ENCODE data around the gene VSX1.
A peak's percentile ranks its signal among the peaks of the same experiment; 100 is the strongest.

VSX1 gene

DNA sequence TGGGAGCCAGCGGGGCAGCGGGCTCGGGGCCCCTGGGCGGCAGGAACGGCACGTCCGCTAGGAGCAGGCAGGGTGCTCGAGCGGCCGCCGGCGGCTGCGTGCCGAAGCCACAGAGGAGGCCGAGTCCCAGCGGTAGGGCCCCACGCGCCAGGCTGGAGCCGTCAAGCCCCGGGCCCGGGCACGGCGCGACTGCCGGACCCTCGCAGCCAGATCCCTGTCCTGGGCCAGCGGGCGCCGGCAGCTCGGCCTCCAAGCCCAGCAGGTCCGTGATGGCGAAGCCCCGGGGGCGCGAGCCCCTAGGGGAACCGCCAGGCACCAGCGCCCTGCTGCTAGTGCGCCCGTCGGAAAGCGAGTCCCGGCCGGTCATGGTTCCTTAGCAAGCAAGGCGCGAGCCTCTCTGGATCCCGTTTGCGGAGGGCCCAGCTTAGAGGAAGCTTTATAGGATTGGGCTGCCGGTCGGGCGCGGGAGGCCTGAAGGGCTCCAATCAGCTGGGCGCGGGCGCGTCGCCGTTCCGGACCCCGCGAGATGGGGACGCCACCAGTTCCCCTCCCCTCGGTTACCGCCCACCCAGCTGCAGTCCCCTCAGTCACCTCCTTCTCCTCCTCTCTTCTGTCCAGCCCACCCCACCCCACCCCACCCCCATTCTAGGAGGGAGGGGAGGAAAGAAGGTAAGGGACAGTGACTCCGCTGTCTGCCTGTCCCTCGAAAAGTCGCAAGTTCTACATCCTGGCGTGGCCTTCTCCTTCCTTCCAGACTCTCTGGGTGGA, at the start of gene VSX1:
Gene VSX1 (minus strand): TSS at position 412 of the 768 bp plus-strand sequence. CDS start 45 bp downstream, at position 367.
- no peak for DNase-seq

DNA sequence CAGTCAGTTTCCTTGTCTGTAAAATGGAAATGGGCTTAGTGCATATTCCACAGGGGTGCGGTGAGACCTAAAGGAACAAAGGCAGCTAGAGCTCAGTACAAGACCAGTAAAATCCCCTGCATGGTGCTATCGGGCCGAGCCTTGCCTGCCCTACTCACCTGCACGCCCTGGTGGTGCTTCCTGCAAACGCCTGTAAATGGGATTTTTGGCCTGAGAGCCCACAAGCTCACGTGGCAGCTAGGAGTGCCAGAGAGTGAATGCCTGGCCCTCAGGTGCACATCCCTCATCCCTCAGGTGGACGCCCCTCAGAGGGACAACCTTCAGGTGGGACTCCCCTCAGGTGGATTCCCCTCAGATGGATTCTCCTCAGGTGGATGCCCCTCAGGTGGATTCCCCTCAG, 48.0 kb upstream of the VSX1 start:
- no peak for DNase-seq

DNA sequence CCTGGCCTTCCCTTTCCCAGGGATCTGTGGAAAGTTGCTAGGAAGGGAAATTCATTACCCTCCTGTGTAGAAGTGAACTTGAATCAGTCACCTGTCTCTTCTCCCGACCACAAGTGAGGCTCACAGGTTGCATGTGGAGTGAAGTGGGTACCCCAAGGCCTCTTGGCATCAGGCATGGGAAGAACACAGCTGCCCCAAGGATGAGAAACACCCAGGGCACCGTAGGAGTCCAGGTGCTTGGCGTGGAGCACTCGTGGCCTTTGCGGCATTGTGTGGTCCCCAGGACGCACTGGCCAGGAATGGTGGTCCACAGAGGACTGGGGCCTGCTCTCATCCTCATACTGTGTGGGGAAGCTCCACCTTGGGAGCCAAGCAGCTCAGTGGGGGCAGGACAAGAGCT, 47.5 kb upstream of the VSX1 start:
- DNase-seq: no peak

GRCh38 chr20:25128649-25129048, 46.7 kb upstream of the VSX1 start:
- DNase-seq: no peak

GRCh38 chr20:25127761-25128537, 46.0 kb upstream of the VSX1 start:
- no peak for DNase-seq

DNA sequence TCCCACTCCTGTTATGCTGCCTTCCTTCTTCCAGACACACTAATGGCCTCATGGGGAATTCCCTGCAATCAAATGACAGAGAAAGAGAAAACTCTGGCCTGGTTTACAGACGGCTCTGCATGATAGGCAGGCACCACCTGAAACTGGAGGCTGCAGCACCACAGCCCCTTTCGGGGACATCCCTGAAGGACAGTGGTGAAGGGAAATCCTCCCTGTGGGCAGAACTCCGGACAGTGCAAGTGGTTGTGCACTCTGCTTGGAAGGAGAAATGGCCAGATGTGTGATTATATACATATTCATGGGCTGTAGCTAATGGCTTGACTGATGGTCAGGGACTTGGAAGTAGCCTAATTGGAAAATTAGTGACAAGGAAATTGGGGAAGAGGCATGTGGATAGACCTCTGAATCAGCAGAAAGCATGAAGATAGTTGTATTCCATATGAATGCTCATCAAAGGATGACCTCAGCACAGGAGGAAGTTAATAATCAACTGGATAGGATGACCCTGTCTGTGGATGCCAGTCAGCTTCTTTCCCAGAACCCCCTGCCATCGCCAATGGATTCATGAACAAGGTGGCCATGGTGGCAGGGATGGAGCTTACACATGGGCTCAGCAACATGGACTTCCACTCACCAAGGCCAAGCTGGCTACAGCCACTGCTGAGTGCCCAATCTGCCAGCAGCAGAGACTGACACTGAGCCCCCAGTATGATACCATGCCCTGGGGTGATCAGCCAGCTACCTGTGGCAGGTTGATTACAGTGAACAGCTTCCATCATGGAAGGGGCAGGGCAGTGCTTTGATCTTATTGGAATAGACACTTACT, 44.5 kb upstream of the VSX1 start:
- no peak for DNase-seq

- DNase-seq: no peak
Measured at GRCh38 chr20:25125636-25126035, 43.7 kb upstream of the VSX1 start.

GRCh38 chr20:25120920-25121319, 39.0 kb upstream of the VSX1 start:
- no peak for DNase-seq

GRCh38 chr20:25120457-25120856, 38.5 kb upstream of the VSX1 start:
- DNase-seq: no peak

DNA sequence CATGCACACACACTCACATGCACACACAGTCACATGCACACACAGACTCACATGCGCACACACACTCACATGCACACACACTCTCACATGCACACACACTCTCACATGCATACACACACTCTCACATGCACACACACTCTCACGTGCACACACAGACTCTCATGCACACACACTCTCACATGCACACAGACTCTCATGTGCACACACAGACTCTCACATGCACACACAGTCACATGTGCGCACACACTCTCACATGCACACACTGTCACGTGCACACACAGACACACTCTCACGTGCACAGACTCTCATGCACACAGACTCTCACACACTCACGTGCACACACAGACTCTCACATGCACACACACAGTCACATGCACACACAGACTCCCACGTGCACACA, 36.6 kb upstream of the VSX1 start:
- no peak for DNase-seq

GRCh38 chr20:25117990-25118389, 36.0 kb upstream of the VSX1 start:
- no peak for DNase-seq

- no peak for DNase-seq
Measured at GRCh38 chr20:25116739-25117458, 35.0 kb upstream of the VSX1 start.

GRCh38 chr20:25103526-25103925, 21.6 kb upstream of the VSX1 start:
- DNase-seq: no peak

DNA sequence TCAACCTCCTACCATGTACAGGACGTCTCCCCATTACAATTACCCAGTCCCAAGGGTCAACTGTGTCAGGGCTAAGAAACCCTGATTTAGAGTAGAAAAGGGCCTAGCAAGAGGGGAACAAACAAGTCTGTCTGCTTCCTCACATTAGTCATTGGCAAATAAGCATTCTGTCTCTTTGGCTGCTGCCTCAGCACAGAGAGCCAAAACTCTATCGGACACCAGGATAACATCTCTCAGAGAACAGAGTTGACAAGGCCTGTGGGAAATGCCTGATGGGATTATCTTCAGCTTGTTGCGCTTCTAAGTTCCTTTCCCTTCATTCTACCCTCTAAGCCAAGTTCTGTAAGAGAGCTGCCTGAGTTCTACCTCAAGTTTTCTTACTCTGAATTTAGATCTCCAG, 19.0 kb upstream of the VSX1 start:
- no peak for DNase-seq

- no peak for DNase-seq
Measured at GRCh38 chr20:25099601-25100140, 17.7 kb upstream of the VSX1 start.

DNA sequence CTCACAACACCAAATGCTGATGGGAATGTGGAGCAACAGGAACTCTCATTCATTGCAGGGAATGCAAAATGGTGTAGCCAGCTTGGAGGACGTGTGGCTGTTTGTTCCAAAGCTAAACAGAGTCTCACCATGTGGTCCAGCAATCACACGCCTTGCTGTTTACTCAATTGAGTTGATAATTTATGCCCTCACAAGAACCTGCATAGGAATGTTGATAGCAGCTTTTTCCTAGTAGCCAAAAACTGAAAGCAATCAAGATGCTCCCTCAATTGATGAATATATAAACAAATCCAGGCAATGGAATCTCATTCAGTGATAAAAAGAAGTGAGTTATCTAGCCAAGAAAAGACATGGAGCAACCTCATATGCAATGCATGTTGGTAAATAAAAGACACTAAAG, 15.6 kb upstream of the VSX1 start:
- no peak for DNase-seq

GRCh38 chr20:25090492-25091429, 8.8 kb upstream of the VSX1 start:
- DNase-seq: peak; percentile 34 to 47

GRCh38 chr20:25089662-25090061, 7.7 kb upstream of the VSX1 start:
- no peak for DNase-seq

DNA sequence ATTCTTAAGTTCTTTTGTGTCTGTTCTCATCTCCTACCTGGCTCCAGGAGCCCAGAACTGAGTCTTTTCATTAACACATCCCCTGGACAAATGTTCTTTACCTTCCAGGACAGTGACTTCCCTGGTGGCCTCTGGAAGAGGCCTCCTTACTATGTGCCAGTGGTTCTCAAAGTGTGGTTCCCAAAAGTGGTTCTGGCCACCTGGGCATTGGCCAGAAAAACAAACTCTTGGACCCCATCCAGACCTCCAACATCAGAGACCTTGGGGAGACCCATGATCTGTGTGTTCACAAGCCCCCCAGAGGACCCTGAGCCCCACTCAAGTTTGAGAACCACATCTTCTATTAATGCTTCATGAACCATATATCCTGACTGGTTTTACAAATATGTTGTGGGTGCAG, 7.2 kb upstream of the VSX1 start:
- no peak for DNase-seq

DNA sequence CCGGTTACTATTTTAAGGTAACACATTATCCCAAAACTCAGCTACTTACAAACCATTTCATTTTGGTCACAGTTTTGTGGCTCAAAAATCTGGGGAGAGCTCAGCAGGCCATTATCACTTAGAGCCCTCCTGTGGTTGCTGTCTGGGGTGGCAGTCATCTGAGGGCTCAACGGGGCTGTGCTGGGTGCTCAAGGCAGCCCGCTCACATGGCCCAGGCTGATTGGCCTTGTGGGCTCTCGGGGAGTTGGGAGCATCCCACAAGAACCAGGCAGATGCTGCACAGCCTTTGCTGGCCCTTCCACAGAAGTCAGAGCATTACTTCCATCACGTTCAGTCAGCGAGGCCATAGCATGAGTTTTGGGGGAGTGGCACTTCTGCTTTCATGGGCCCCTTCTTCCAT, 6.3 kb upstream of the VSX1 start:
- no peak for DNase-seq

GRCh38 chr20:25087186-25087929, 5.4 kb upstream of the VSX1 start:
- DNase-seq: no peak
